Loucy (cell line): ENCODE measurements around the gene DAGLA.
"Not testable (repeated sequence)": the region's sequence is repeated elsewhere in the genome, so short reads cannot be mapped to it uniquely, and the experiment has no call there.

Experiments
- H2AFZ ChIP-seq: fragments of 200-600 bp; sonication (generic); 2 replicates; pipeline ENCODE4 v1.6.0; 2016; ENCODE audit warnings: antibody characterized with exemption, mild to moderate bottlenecking, low read length, moderate library complexity
- H3F3A ChIP-seq: fragments of 200-600 bp; 2 replicates; pipeline ENCODE4 v1.6.0; 2016; ENCODE audit warnings: antibody characterized with exemption, low read depth, mild to moderate bottlenecking
- H3K27me3 ChIP-seq: fragments of 200-600 bp; sonication (generic); 2 replicates; pipeline ENCODE4 v1.6.1; 2014; ENCODE audit warnings: low read length, mild to moderate bottlenecking; ENCODE audit not compliant: insufficient read depth, poor library complexity, severe bottlenecking
- H3K36me3 ChIP-seq: fragments of 200-600 bp; sonication (generic); 2 replicates; pipeline ENCODE4 v1.6.1; 2016; ENCODE audit warnings: low read length; ENCODE audit not compliant: insufficient read depth
- H3K4me1 ChIP-seq: fragments of 200-600 bp; sonication (generic); 2 replicates; pipeline ENCODE4 v1.5.1; 2014; ENCODE audit warnings: low read length, mild to moderate bottlenecking; ENCODE audit not compliant: insufficient read depth, poor library complexity, severe bottlenecking
- H3K4me2 ChIP-seq: fragments of 200-600 bp; sonication (generic); 2 replicates; pipeline ENCODE4 v1.6.0; 2014; ENCODE audit warnings: antibody characterized with exemption, low read length, low read depth, mild to moderate bottlenecking; ENCODE audit not compliant: poor library complexity, severe bottlenecking
- H3K4me3 ChIP-seq: fragments of 200-600 bp; sonication (generic); 2 replicates; pipeline ENCODE4 v1.5.1; 2014; ENCODE audit warnings: low read length, mild to moderate bottlenecking, mixed read lengths; ENCODE audit not compliant: poor library complexity, severe bottlenecking
- H3K79me2 ChIP-seq: fragments of 200-600 bp; sonication (generic); 2 replicates; pipeline ENCODE4 v1.6.1; 2014; ENCODE audit warnings: low read length; ENCODE audit not compliant: insufficient read depth
- H3K9ac ChIP-seq: fragments of 200-600 bp; sonication (generic); 2 replicates; pipeline ENCODE4 v1.6.0; 2014; ENCODE audit warnings: mild to moderate bottlenecking, low read depth, low read length, moderate library complexity; ENCODE audit not compliant: poor library complexity, severe bottlenecking
- H3K9me2 ChIP-seq: fragments of 200-600 bp; sonication (generic); replicated peaks from 2 replicates; pipeline ENCODE4 v1.6.1; 2016; ENCODE audit warnings: low read depth, low read length, mixed read lengths
- H3K9me3 ChIP-seq: fragments of 200-600 bp; sonication (generic); 2 replicates; pipeline ENCODE4 v1.6.1; 2014; ENCODE audit warnings: mild to moderate bottlenecking, antibody characterized with exemption, low read length, low read depth; ENCODE audit not compliant: insufficient read depth
- H4K20me1 ChIP-seq: fragments of 200-600 bp; sonication (generic); 2 replicates; pipeline ENCODE4 v1.6.0; 2014; ENCODE audit warnings: antibody characterized with exemption, low read length, mild to moderate bottlenecking; ENCODE audit not compliant: insufficient read depth, poor library complexity, severe bottlenecking
- EZH2phosphoT487 ChIP-seq: fragments of 200-600 bp; IDR thresholded peaks from 2 replicates; pipeline ENCODE4 v1.6.1; 2018; ENCODE audit warnings: antibody characterized with exemption, mild to moderate bottlenecking, moderate library complexity, borderline replicate concordance
- TF ChIP-seq, protein P1 (sequence below): fragments of 200-600 bp; sonication (generic); conservative IDR thresholded peaks from 2 replicates; pipeline ENCODE4 v1.5.1; 2014; ENCODE audit warnings: mild to moderate bottlenecking, antibody characterized with exemption, low read length

Gene DAGLA

DNA sequence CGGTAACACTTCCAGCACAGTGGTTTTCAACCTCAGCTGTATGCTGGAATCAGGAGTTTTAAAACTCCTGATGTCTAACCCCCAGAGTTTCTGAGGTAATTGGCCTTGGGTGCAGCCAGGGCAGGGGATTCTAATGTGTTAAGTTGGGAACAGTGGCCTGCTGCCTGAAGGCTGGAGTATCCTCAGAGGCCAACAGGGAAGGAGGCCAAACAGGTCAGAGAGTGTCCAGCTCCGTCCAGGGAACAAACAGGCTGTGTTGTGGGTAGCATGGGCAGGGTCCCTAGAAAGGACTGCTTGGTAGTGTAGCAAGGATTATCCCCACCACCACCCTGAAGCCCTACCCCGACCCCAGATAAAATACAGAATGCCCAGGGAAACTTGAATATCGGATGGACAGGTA, 10.8 kb upstream of the DAGLA start:
- Histone ChIP-seq H3K79me2 (no peaks in the 10 kb centered on the region), H4K20me1 (no peaks in the 10 kb centered on the region), H3K9me2 (no peaks in the 10 kb centered on the region), H3K4me2 (no peak overlapping the region), H3K4me3 (no peak overlapping the region), H3F3A (no peaks in the 10 kb centered on the region), H3K36me3 (no peaks in the 10 kb centered on the region), H3K27me3 (no peaks in the 10 kb centered on the region), H3K4me1 (no peaks in the 10 kb centered on the region), H3K9me3 (no peaks in the 10 kb centered on the region), H3K9ac (no peak overlapping the region), H2AFZ (no peak overlapping the region)
- no peak for TF ChIP-seq EZH2phosphoT487
- TF ChIP-seq, protein P1, sequence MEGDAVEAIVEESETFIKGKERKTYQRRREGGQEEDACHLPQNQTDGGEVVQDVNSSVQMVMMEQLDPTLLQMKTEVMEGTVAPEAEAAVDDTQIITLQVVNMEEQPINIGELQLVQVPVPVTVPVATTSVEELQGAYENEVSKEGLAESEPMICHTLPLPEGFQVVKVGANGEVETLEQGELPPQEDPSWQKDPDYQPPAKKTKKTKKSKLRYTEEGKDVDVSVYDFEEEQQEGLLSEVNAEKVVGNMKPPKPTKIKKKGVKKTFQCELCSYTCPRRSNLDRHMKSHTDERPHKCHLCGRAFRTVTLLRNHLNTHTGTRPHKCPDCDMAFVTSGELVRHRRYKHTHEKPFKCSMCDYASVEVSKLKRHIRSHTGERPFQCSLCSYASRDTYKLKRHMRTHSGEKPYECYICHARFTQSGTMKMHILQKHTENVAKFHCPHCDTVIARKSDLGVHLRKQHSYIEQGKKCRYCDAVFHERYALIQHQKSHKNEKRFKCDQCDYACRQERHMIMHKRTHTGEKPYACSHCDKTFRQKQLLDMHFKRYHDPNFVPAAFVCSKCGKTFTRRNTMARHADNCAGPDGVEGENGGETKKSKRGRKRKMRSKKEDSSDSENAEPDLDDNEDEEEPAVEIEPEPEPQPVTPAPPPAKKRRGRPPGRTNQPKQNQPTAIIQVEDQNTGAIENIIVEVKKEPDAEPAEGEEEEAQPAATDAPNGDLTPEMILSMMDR = no peak

DNA sequence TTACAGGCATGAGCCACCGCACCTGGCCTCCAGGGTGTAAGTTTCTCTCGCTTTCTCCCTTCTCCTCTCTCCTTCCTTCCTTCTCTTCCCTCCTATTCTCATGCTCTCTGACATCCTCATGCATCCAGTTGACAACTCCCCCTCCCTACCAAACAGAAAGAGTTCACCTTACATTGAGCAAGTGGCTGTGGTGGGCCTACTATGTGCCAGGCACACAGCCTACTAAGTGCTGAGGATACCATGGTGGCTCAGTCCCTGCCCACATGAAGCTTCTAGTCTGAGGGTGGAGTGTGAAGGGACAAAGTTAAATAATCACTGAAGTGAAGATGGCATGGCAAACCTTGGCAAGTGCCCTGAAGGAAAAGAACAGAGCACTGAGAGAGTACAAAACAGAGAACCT, 9.6 kb upstream of the DAGLA start:
- H3K4me1 ChIP-seq = no peaks in the 10 kb centered on the region
- H3F3A ChIP-seq = no peaks in the 10 kb centered on the region
- H3K27me3 ChIP-seq = no peaks in the 10 kb centered on the region
- no peak overlapping the region for H3K9ac ChIP-seq
- H3K79me2 ChIP-seq = no peaks in the 10 kb centered on the region
- H2AFZ ChIP-seq = no peak overlapping the region
- H3K4me2 ChIP-seq = no peak overlapping the region
- H3K4me3 ChIP-seq = no peak overlapping the region
- H3K9me3 ChIP-seq = no peaks in the 10 kb centered on the region
- no peak for TF ChIP-seq EZH2phosphoT487
- TF ChIP-seq, protein P1 = no peak
- no peaks in the 10 kb centered on the region for H3K36me3 ChIP-seq
- no peaks in the 10 kb centered on the region for H4K20me1 ChIP-seq
- no peaks in the 10 kb centered on the region for H3K9me2 ChIP-seq

DNA sequence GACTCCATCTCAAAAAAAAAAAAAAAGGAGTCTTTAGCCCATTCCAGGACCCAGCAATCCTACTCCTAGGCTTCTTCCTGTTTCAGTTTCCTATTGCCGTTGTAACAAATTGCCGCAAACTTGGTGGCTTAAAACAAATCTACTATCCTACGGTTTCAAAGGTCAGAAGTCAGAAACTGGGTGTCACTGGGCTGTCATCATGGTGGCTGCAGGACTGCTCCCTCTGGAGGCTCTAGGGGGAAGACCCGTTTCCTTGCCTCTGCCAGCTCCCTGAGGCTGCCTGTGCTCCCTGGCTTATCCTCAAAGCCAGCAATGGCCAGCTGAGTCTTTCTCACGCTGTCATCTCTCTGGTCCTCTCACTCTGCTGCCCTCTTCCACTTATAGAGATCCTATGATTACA, 8.7 kb upstream of the DAGLA start:
- H3K36me3 ChIP-seq = no peaks in the 10 kb centered on the region
- TF ChIP-seq, protein P1 = peak; percentile 49
- no peak for TF ChIP-seq EZH2phosphoT487
- no peak overlapping the region for H3K4me2 ChIP-seq
- H3F3A ChIP-seq = no peaks in the 10 kb centered on the region
- H3K9me2 ChIP-seq = no peaks in the 10 kb centered on the region
- H3K4me3 ChIP-seq = no peak overlapping the region
- H4K20me1 ChIP-seq = no peaks in the 10 kb centered on the region
- no peak overlapping the region for H2AFZ ChIP-seq
- no peaks in the 10 kb centered on the region for H3K9me3 ChIP-seq
- no peak overlapping the region for H3K9ac ChIP-seq
- H3K27me3 ChIP-seq = no peaks in the 10 kb centered on the region
- H3K4me1 ChIP-seq = no peaks in the 10 kb centered on the region
- H3K79me2 ChIP-seq = no peaks in the 10 kb centered on the region

DNA sequence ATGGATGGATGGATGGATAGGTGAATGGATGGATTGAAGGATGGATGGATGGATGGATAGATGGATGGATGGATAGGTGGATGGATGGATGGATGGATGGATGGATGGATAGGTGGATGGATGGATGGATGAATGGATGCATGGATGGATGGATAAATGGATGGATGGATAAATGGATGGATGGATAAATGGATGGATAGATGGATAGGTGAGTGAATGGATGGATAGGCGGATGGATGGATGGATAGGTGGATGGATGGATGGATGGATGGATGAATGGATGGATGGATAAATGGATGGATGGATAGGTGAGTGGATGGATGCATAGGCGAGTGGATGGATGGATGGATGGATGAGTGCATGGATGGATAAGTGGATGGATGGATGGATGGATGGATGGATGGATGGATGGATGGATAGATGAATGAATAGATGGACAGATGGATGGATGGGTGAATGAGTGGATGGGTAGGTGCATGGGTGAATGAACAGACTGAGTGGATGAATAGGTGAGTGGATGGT, 6.2 kb upstream of the DAGLA start:
- not testable (repeated sequence) for H2AFZ ChIP-seq, H3K4me2 ChIP-seq, H3K79me2 ChIP-seq, H3F3A ChIP-seq, H3K4me3 ChIP-seq, H3K36me3 ChIP-seq, H3K27me3 ChIP-seq, H4K20me1 ChIP-seq, H3K9me3 ChIP-seq, H3K4me1 ChIP-seq, H3K9ac ChIP-seq, H3K9me2 ChIP-seq
